Activated CD4-positive, alpha-beta T cell treated with anti-CD3 and anti-CD28 coated beads, Interleukin-2, Interleukin-4, amounts not matched to agents 100 ng/mL and 50 ng/mL, durations not matched to agents 16 hours and 8 hours (primary cell): Measurements from ENCODE around the gene AHDC1.

ENCODE experiments used
- DNase-seq: peaks from one replicate; pipeline ENCODE4 v3.0.0-alpha.2; 2020; ENCODE audit warnings: low spot score

The AHDC1 gene

GRCh38 chr1:27599605-27600497 is 4.1 kb downstream of the AHDC1 start:
- DNase-seq: no peak

GRCh38 chr1:27598902-27599528 is 4.9 kb downstream of the AHDC1 start:
- peak; percentile 46 for DNase-seq

- DNase-seq: no peak
Observed at GRCh38 chr1:27598295-27598687, 5.7 kb downstream of the AHDC1 start.

- no peak for DNase-seq
Observed at GRCh38 chr1:27597516-27598294, 6.2 kb downstream of the AHDC1 start.

- DNase-seq: no peak
Observed at GRCh38 chr1:27596986-27597385, 7.0 kb downstream of the AHDC1 start.

GRCh38 chr1:27596261-27596660 is 7.7 kb downstream of the AHDC1 start:
- no peak for DNase-seq

- no peak for DNase-seq
Observed at GRCh38 chr1:27595597-27595996, 8.3 kb downstream of the AHDC1 start.

GRCh38 chr1:27594564-27595510 is 9.1 kb downstream of the AHDC1 start:
- DNase-seq: no peak

- DNase-seq: no peak
Observed at GRCh38 chr1:27593678-27594563, 10.0 kb downstream of the AHDC1 start.

- DNase-seq: no peak
Observed at GRCh38 chr1:27592931-27593677, 10.8 kb downstream of the AHDC1 start.

GRCh38 chr1:27592232-27592930 is 11.6 kb downstream of the AHDC1 start:
- DNase-seq: no peak

GRCh38 chr1:27591622-27592021 is 12.3 kb downstream of the AHDC1 start:
- no peak for DNase-seq

- DNase-seq: no peak
Observed at GRCh38 chr1:27590917-27591508, 12.9 kb downstream of the AHDC1 start.

GRCh38 chr1:27589841-27590426 is 14.0 kb downstream of the AHDC1 start:
- DNase-seq: no peak

- DNase-seq: no peak
Observed at GRCh38 chr1:27589441-27589840, 14.5 kb downstream of the AHDC1 start.

- no peak for DNase-seq
Observed at GRCh38 chr1:27588256-27589232, 15.4 kb downstream of the AHDC1 start.

- no peak for DNase-seq
Observed at GRCh38 chr1:27585684-27586083, 18.3 kb downstream of the AHDC1 start.
